ENCODE results near the gene ZFP36L1. TPM values are rescaled to one million over a fixed set of nuclear protein-coding genes. Genes with fewer than 3 reads are reported as not detected.

ZFP36L1 gene
- total and polyA plus RNA-seq, 10 of the 15 experiments (the other 5 are each of a cell fraction or from before 2014, with no cell fraction given): 22.0 to 184 (median 66.1) TPM

- H3K9ac ChIP-seq (ENCODE audit: control insufficient read depth, insufficient read depth, low read length): 0 out of 2 replicates have a peak overlapping the region, but pooled peaks have one; percentile 23
- H3K4me2 ChIP-seq (ENCODE audit: control insufficient read depth, insufficient read depth): peak overlapping the region; percentile 99
- FAIRE-seq (no peak), DNase-seq (ENCODE audit: low read depth, low spot score) (no peak), ATAC-seq (no peak)
- CTCF ChIA-PET: interaction anchor here (0.8 to 22.6 kb wide), 14 partner anchors 13 to 880 kb away, joined by 3 to 310 read pairs (median 14); partner anchors contain the start of gene ZFP36L1
- POLR2A ChIA-PET: interaction anchor here (0.9 to 10.0 kb wide), 8 partner anchors 9 to 566 kb away, joined by 3 to 115 read pairs (median 5); partner anchors contain the start of gene ZFP36L1
- SMC1A ChIA-PET (ENCODE audit: uncharacterized antibody, unreplicated experiment): interaction anchor here (1.2 to 15.9 kb wide), 15 partner anchors 9 to 975 kb away, joined by 4 to 314 read pairs (median 19); partner anchors contain the start of gene ZFP36L1
- BruUV-seq (replicated peaks): no TSS peak
- H3K36me3 ChIP-seq (ENCODE audit: control insufficient read depth in 2 of 2, insufficient read depth in 2 of 2, low read length in 1 of 2): no peaks in the 10 kb centered on the region
- peaks cover 35% of the 10 kb centered on the region for H3K79me2 ChIP-seq (ENCODE audit: control insufficient read depth, insufficient read depth, low read length)
- RAD21 ChIA-PET (ENCODE audit: unreplicated experiment): interaction anchor here (0.7 to 13.5 kb wide), 19 partner anchors 8 to 869 kb away, joined by 3 to 292 read pairs (median 5); partner anchors contain the start of gene ZFP36L1
- H3K9me3 ChIP-seq (replicated peaks; ENCODE audit: control insufficient read depth, insufficient read depth, low read length): no peaks in the 10 kb centered on the region
- WGBS (ENCODE audit: insufficient coverage, insufficient replicate concordance, low lambda C conversion rate, missing lambda C conversion rate): 38% methylated on average over 5 of the region's 5 CpGs
- H3K27ac ChIP-seq (ENCODE audit: control insufficient read depth, insufficient read depth): peak overlapping the region; percentile 95
- H2AFZ ChIP-seq (ENCODE audit: control insufficient read depth, low read depth, low read length): no peak overlapping the region
- peak overlapping the region; percentile 58 for H3K4me3 ChIP-seq
- peaks cover 41% of the 10 kb centered on the region for H3K4me1 ChIP-seq (ENCODE audit: control insufficient read depth, insufficient read depth, low read length)
- intact Hi-C loops (cut with micrococcal nuclease; ENCODE audit: unreplicated experiment) (loop anchor here (10.0 kb wide), 1 partner anchor 529 kb away; no protein-coding TSS in a partner anchor), in situ Hi-C loops (cut with MboI) (no loop called here)
- H3K27me3 ChIP-seq (replicated peaks in 1 of 2; ENCODE audit: control insufficient read depth in 2 of 2, insufficient read depth in 2 of 2, low read length in 1 of 2): no peaks in the 10 kb centered on the region
- H4K20me1 ChIP-seq (ENCODE audit: control insufficient read depth, insufficient read depth): no peaks in the 10 kb centered on the region
- TF ChIP-seq POLR2A (IDR thresholded peaks at IDR 0.05; ENCODE audit: low read depth, low read length) (no peak), PAX8 (IDR thresholded peaks at IDR 0.05) (no peak), CEBPB (IDR thresholded peaks at IDR 0.05; ENCODE audit: borderline replicate concordance in 1 of 2, low read depth in 2 of 2, low read length in 2 of 2) (no peak), IRF4 (IDR thresholded peaks at IDR 0.05; ENCODE audit: low read depth, low read length) (no peak), CREM (IDR thresholded peaks at IDR 0.05; ENCODE audit: low read depth) (no peak), RAD51 (IDR thresholded peaks at IDR 0.05) (no peak), RELB (IDR thresholded peaks at IDR 0.05; ENCODE audit: low read depth) (no peak), SKIL (IDR thresholded peaks at IDR 0.05; ENCODE audit: low read depth, poor library complexity, severe bottlenecking) (no peak), LARP7 (IDR thresholded peaks at IDR 0.05) (peak; percentile 19; the same call in 1 of the 2 replicates), RCOR1 (conservative IDR thresholded peaks at IDR 0.05; ENCODE audit: low read depth, low read length) (no peak), EGR1 (IDR thresholded peaks at IDR 0.05; ENCODE audit: borderline replicate concordance in 1 of 2, low read depth in 2 of 2, low read length in 2 of 2) (peak in 1 of 2 experiments; percentile 7; a peak in 1 of 3 replicates), ZNF687 (IDR thresholded peaks at IDR 0.05) (peak; percentile 34; the same call in 1 of the 2 replicates), KDM1A (IDR thresholded peaks at IDR 0.05; ENCODE audit: borderline replicate concordance) (no peak), ETV6 (conservative IDR thresholded peaks at IDR 0.05 in 1 of 2, IDR thresholded peaks at IDR 0.05 in 1 of 2; ENCODE audit: borderline replicate concordance in 1 of 2, low read depth in 1 of 2) (no peak), RB1 (IDR thresholded peaks at IDR 0.05; ENCODE audit: borderline replicate concordance) (no peak), HCFC1 (IDR thresholded peaks at IDR 0.05; ENCODE audit: low read length) (no peak)
These were observed 20.5 kb upstream of the ZFP36L1 start for GRCh38 chr14:68813318-68813838.

Data from GM12878 (cell line).